GM12864 (cell line): Measurements from ENCODE around the gene NTN4.

Experiments
- DNase-seq: peaks from one replicate; pipeline ENCODE4 v3.0.0-alpha.2; 2011; ENCODE audit warnings: low read depth
- H3K4me3 ChIP-seq: 2 replicates; pipeline ENCODE4 v1.5.1; 2011; ENCODE audit warnings: mild to moderate bottlenecking, low read depth, low read length, control low read depth
- TF ChIP-seq, protein P1 (sequence below): IDR thresholded peaks from 2 replicates; pipeline ENCODE4 v1.5.1; 2011; ENCODE audit warnings: low read depth, mild to moderate bottlenecking, moderate library complexity, low read length, control low read depth, inconsistent platforms; ENCODE audit errors: missing control alignments

NTN4 gene

DNA sequence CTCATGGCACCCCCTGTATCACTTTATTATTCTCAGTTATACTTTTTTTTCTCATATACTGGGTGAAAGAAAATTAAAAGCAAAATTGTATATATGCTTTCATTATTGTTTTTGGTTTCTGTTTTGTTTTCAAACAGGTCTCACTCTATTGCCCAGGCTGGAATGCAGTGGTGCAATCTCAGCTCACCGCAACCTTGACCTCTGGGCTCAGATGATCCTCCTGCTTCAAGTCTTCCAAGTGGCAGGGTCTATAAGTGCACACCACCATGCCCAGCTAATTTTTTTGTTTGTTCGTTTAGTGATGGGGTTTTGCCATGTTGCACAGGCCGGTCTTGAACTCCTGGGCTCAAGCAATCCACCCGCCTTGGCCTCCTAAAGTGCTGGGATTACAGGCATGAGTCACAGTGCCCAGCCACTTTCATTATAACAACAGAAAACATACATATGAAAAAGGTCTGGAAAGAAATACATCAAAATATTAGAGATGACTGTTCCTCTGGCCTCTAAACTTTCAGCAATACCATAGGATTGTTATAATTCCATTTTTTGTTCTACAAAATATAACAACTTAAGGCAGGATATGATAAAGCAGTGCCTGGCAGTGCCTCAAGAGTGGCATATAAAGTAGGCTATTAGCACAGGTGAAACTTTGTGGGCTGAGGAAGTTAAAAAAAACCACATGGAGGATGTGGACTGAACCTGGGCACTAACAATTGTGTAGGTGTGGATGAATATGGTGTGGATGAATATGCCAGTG lies 5.8 kb upstream of the NTN4 start:
- no peak overlapping the region for H3K4me3 ChIP-seq
- no peak for DNase-seq
- TF ChIP-seq, protein P1, sequence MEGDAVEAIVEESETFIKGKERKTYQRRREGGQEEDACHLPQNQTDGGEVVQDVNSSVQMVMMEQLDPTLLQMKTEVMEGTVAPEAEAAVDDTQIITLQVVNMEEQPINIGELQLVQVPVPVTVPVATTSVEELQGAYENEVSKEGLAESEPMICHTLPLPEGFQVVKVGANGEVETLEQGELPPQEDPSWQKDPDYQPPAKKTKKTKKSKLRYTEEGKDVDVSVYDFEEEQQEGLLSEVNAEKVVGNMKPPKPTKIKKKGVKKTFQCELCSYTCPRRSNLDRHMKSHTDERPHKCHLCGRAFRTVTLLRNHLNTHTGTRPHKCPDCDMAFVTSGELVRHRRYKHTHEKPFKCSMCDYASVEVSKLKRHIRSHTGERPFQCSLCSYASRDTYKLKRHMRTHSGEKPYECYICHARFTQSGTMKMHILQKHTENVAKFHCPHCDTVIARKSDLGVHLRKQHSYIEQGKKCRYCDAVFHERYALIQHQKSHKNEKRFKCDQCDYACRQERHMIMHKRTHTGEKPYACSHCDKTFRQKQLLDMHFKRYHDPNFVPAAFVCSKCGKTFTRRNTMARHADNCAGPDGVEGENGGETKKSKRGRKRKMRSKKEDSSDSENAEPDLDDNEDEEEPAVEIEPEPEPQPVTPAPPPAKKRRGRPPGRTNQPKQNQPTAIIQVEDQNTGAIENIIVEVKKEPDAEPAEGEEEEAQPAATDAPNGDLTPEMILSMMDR, result no peak

DNA sequence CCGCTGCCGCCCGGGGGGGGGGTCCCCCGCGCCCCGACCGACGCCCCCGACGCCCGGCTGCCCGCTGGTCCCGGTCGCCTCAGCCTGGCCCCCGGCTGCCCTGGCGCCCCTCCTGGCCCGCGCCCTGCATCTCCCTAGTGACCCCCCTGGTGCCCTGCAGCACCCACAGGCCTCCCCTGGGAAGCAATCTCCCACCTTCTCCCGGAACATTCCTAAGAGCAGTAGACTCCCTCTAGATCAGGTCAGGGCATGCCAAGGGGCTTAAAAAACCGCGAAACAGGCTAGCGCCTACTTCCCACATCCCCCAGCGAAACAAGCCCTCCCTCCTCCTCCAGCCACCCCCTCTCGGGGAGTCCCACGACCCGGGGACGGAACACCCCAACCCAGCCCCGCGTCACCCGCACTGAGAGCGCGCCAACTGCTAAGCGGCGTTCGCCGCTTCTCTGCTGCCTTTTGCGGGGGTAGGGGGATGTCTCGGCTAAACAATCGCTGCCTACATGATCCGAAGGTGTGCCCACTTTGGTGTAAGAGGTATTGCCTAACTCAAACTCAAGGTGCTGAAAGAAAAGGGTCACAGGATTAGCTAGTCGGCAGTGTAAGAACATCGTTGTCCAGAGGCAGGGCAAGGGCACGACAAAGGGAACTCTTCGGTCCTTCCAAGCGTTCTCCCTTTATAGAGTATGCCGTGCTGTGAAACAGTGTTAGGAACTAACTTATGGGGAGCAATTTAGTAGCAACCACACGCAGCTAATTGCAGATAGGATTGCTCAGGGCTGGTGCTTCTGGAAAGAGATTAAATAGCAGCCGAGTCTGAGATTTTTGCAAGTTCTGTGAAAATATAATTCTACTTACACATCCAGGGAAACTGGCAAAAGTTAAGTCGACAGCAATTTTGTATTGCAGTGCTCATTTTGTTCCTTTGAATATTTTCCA lies 619 bp upstream of the NTN4 start:
- TF ChIP-seq, protein P1, result no peak
- no peak for DNase-seq
- no peak overlapping the region for H3K4me3 ChIP-seq

DNA sequence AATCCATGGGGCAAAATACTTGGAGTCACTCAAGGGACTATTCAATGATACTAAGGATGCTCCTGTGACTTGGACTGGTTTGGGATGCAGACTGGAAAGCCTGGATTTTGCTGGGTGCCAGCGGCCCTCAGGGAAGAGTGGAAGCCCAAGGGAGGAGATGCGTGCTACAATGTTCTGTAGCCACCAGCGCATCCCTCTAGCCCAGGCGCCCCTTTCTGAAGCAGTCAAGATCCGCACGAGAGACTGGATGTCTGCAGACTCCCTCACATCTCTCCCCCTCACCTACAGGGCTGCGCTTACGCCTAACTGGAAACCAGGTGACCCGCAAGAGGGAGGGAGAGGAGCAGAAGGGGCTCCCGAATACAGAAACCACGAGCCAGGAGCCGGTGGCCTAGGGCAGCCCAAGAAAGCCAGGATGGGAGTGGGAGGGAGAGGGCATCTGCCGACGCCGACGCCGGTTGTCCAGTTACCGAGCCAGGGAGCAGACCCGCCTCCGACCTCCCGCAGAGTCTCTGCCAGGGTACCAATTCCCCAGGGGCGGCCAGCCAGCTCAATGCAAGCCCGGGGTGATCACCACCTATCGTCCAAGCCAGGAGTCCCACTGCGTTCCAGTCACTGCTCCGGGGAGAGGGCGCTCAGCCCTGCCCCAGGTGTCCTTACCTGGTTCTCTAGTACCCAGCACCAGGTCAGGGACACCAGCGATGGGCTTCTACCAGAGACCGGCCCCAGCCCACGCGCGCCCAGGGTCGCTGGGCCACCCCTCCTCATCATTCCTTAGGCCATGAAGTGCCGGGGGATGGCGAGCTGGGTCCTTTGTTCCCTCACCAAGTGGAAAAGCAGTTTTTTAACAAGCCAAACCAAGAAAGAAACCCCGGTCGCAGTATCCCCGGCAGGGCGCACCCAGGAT lies 1.2 kb downstream of the NTN4 start:
- TF ChIP-seq, protein P1, result no peak
- no peak for DNase-seq
- H3K4me3 ChIP-seq, result no peak overlapping the region

DNA sequence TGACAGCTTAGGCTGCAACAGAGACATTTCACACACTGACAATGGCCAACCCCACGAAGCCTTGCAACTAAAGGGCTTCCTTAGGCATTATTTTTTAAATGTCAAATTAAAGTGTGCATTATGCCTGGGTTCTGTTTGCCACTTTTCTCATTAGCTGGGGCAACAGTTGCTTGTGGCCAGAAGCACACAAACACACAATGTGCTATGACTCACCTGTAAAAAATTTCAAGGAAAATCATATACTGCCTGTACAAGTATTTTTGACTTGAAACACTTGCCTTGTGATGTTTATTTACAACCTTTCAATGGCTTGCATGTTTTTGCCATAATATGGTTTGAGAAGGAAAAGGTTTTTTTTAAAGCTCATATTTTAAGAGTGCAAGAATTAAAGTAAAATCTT lies 1.9 kb downstream of the NTN4 start:
- TF ChIP-seq, protein P1, result no peak
- no peak for DNase-seq
- H3K4me3 ChIP-seq, result no peak overlapping the region

DNA sequence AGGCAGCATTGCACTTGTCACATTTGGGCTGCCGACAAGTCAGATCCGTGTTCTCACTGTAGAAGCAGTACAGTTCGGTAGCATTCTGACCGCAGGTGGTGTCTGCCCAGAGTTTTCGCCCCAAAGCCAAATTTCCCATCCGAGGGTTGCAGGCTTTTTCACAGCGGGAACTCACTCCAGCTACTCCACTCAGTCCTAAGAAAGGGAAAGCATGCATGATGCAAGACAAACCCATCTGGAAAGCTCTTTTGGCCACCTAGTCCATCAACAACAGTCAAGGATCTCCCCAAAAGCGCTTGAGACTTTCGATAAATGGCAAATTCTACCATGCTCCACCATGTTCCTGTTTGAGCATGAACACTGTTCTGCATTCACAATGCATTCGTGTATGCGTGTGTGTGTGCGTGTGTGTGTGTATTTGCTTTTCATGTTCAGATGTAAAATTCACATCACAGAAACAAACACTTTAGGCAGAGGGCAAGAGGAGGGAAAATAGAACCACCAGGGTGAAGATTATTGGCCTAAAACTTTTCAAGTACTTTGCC lies 3.2 kb downstream of the NTN4 start:
- TF ChIP-seq, protein P1, result no peak
- no peak for DNase-seq
- no peak overlapping the region for H3K4me3 ChIP-seq

DNA sequence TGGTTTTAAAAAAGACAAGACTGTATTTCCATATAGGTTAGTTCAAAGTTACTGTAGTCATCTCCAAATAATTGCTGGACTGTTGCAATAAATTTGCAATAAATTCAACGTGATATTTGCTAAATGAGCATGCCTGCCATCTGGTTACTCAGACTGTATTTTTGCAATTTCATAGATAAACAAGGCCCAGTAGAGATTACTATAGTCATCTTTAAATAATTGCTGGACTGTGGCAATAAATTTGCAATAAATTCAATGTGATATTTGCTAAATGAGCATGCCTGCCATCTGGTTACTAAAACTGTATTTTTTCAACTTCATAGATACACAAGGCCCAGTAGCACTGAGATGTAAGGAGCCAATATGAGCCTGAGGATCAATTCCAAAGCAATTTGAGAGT lies 5.6 kb downstream of the NTN4 start:
- no peak overlapping the region for H3K4me3 ChIP-seq
- TF ChIP-seq, protein P1, result no peak
- DNase-seq, result no peak
